ENCODE results near the gene NOS1AP. TPM values are rescaled to one million over a fixed set of nuclear protein-coding genes. Genes with fewer than 3 reads are reported as not detected.
A peak's percentile ranks its signal among the peaks of the same experiment; 100 is the strongest.

NOS1AP gene
- total and polyA plus RNA-seq, 12 donors = 0.37 to 12.0 (median 3.1) TPM

GRCh38 chr1:162407539-162407938 is 338.0 kb downstream of the NOS1AP start:
- no peak overlapping the region for H3K4me3 ChIP-seq
- no peaks in the 10 kb centered on the region for H3K4me1 ChIP-seq (replicated peaks in 1 of 2)
- intact Hi-C loops (cut with DNase I) = no loop called here
- H3K27me3 ChIP-seq = no peaks in the 10 kb centered on the region
- 92 to 100% (median 100%) methylated on average over 1 of the region's 1 CpG for WGBS, 4 donors
- DNase-seq = no peak
- no peaks in the 10 kb centered on the region for H3K36me3 ChIP-seq (replicated peaks in 1 of 2)
- TF ChIP-seq, protein P1, sequence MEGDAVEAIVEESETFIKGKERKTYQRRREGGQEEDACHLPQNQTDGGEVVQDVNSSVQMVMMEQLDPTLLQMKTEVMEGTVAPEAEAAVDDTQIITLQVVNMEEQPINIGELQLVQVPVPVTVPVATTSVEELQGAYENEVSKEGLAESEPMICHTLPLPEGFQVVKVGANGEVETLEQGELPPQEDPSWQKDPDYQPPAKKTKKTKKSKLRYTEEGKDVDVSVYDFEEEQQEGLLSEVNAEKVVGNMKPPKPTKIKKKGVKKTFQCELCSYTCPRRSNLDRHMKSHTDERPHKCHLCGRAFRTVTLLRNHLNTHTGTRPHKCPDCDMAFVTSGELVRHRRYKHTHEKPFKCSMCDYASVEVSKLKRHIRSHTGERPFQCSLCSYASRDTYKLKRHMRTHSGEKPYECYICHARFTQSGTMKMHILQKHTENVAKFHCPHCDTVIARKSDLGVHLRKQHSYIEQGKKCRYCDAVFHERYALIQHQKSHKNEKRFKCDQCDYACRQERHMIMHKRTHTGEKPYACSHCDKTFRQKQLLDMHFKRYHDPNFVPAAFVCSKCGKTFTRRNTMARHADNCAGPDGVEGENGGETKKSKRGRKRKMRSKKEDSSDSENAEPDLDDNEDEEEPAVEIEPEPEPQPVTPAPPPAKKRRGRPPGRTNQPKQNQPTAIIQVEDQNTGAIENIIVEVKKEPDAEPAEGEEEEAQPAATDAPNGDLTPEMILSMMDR (IDR thresholded peaks at IDR 0.05) = no peak
- no peak for TF ChIP-seq POLR2A (IDR thresholded peaks at IDR 0.05)
- no peak overlapping the region for H3K27ac ChIP-seq
- no peaks in the 10 kb centered on the region for H3K9me3 ChIP-seq (replicated peaks in 1 of 3)

GRCh38 chr1:162412002-162412401 is 342.5 kb downstream of the NOS1AP start, which contains the start of gene SH2D1B:
TSS of gene SH2D1B (minus strand) at chr1:162412136. CDS start at chr1:162412016, 120 bp downstream.
- no peak for DNase-seq
- H3K27me3 ChIP-seq = no peaks in the 10 kb centered on the region
- no peaks in the 10 kb centered on the region for H3K36me3 ChIP-seq (replicated peaks in 1 of 2)
- 71 to 86% (median 80%) methylated on average over 3 of the region's 3 CpGs for WGBS, 4 donors
- no peak within 1 kb of the TSS for H3K27ac ChIP-seq
- intact Hi-C loops (cut with DNase I) = no loop called here
- H3K9me3 ChIP-seq (replicated peaks in 1 of 3) = no peaks in the 10 kb centered on the region
- no peaks in the 10 kb centered on the region for H3K4me1 ChIP-seq (replicated peaks in 1 of 2)
- no peak within 1 kb of the TSS for H3K4me3 ChIP-seq
- TF ChIP-seq, protein P1 (IDR thresholded peaks at IDR 0.05) = no peak
- TF ChIP-seq POLR2A (IDR thresholded peaks at IDR 0.05) = no peak

DNA sequence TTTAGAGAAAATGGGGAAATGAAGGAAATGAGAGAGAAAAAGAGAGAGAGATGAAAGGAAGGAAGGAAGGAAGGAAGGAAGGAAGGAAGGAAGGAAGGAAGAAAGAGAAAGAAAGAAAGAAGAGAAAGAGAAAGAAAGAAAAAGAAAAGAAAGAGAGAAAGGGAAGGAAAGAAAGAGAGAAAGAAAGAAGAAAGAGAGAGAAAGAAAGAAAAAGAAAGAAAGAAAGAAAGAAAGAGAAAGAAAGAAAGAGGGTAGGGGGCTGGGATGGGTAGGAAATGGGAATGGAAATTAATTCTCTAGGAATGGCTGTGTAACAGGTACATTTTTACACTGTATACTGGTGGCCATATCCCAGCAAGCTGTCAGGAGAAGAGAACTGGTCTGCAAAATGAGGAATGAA is 346.7 kb downstream of the NOS1AP start:
- no peaks in the 10 kb centered on the region for H3K9me3 ChIP-seq (replicated peaks in 1 of 3)
- H3K27ac ChIP-seq = no peak overlapping the region
- intact Hi-C loops (cut with DNase I) = no loop called here
- H3K36me3 ChIP-seq (replicated peaks in 1 of 2) = no peaks in the 10 kb centered on the region
- no peaks in the 10 kb centered on the region for H3K27me3 ChIP-seq
- TF ChIP-seq POLR2A (IDR thresholded peaks at IDR 0.05) = no peak
- TF ChIP-seq, protein P1 (IDR thresholded peaks at IDR 0.05) = no peak
- no peaks in the 10 kb centered on the region for H3K4me1 ChIP-seq (replicated peaks in 1 of 2)
- no peak for DNase-seq
- H3K4me3 ChIP-seq = no peak overlapping the region

DNA sequence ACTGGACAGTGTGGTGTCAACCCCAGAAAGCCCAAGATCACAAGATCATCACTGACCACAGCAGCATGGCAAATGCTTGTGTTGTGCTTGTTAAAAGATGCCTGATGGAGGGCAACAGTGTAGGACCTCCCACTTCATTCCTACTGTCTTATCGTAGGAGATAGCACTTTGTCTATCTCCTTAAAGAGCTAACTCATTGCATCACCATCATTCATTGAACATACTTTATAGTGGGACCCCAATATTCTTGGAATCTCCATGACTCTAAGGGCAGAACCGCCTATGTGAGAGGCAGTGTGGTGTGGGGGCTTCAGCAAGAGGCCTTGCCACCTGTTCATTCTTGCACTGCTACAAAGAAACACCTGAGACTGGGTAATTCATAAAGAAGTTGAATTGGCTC is 347.4 kb downstream of the NOS1AP start:
- intact Hi-C loops (cut with DNase I) = no loop called here
- WGBS, 4 donors = 81 to 94% (median 82%) methylated on average over 2 of the region's 2 CpGs
- no peak for TF ChIP-seq POLR2A (IDR thresholded peaks at IDR 0.05)
- TF ChIP-seq, protein P1 (IDR thresholded peaks at IDR 0.05) = no peak

More for the DNA sequence above, 347.4 kb downstream of the NOS1AP start:
- Histone ChIP-seq H3K9me3 (replicated peaks in 1 of 3) (no peaks in the 10 kb centered on the region), H3K27me3 (no peaks in the 10 kb centered on the region), H3K27ac (peak overlapping the region in 1 of 5 donors; percentile 43), H3K4me1 (replicated peaks in 1 of 2) (no peaks in the 10 kb centered on the region), H3K4me3 (no peak overlapping the region), H3K36me3 (replicated peaks in 1 of 2) (no peaks in the 10 kb centered on the region)
- peak in 5 of 7 donors; percentile 22 to 34 (median 30) for DNase-seq
